Stimulated activated CD8-positive, alpha-beta memory T cell treated with anti-CD3 and anti-CD28 coated beads, Interleukin-7, amount 100 ng/mL, for 1 hour (primary cell): ENCODE data around the gene KMT5C.

ENCODE experiments used
- DNase-seq, 2 donors: peaks; one replicate each; pipeline ENCODE4 v3.0.0-alpha.2; 2020; ENCODE audit warnings: low read depth in 2 of 2

Gene KMT5C

GRCh38 chr19:55346725-55347441, 7.2 kb downstream of the KMT5C start:
- DNase-seq, result no peak

- no peak for DNase-seq
Observed at GRCh38 chr19:55347442-55348009, 7.8 kb downstream of the KMT5C start.

- no peak for DNase-seq
Observed at GRCh38 chr19:55348317-55349034, 8.8 kb downstream of the KMT5C start.

GRCh38 chr19:55350620-55351315, 11.1 kb downstream of the KMT5C start:
- DNase-seq, result no peak

- DNase-seq, result no peak
Observed at GRCh38 chr19:55352040-55352439, 12.4 kb downstream of the KMT5C start.

- no peak for DNase-seq
Observed at GRCh38 chr19:55352549-55353145, 13.0 kb downstream of the KMT5C start.

- no peak for DNase-seq
Observed at GRCh38 chr19:55353356-55353802, 13.7 kb downstream of the KMT5C start.

GRCh38 chr19:55353803-55354697, 14.4 kb downstream of the KMT5C start:
- peak in 1 of 2 donors; percentile 31 for DNase-seq

GRCh38 chr19:55354698-55355212, 15.1 kb downstream of the KMT5C start, which contains the start of gene COX6B2:
TSS of gene COX6B2 (minus strand) at chr19:55354719. CDS start at chr19:55354521, 198 bp downstream.
- no peak for DNase-seq

GRCh38 chr19:55355213-55355821, 15.6 kb downstream of the KMT5C start:
- DNase-seq, result no peak

GRCh38 chr19:55358493-55358892, 18.8 kb downstream of the KMT5C start:
- no peak for DNase-seq

GRCh38 chr19:55358943-55359908, 19.6 kb downstream of the KMT5C start:
- DNase-seq, result no peak

GRCh38 chr19:55360902-55361301, 21.2 kb downstream of the KMT5C start:
- no peak for DNase-seq

GRCh38 chr19:55362174-55362989, 22.7 kb downstream of the KMT5C start:
- no peak for DNase-seq

- DNase-seq, result no peak
Observed at GRCh38 chr19:55362990-55363716, 23.5 kb downstream of the KMT5C start, which contains the start of gene GARIN5B. TSS of gene GARIN5B (minus strand) at chr19:55363260. CDS start at chr19:55363066, 194 bp downstream.

- no peak for DNase-seq
Observed at GRCh38 chr19:55365245-55365644, 25.6 kb downstream of the KMT5C start.

GRCh38 chr19:55365964-55366363, 26.3 kb downstream of the KMT5C start:
- no peak for DNase-seq
